HEK293 (cell line): ENCODE data around the gene ANKRD44.

ENCODE experiments used
- CTCF ChIA-PET: fragments of 350-600 bp; formaldehyde crosslinking; extraction: SDS; loops from one replicate; lab custom pipeline; 2021; ENCODE audit warnings: antibody characterized with exemption; lab: Yijun Ruan, JAX
- POLR2A ChIA-PET: fragments of 300-600 bp; formaldehyde crosslinking; extraction: SDS; loops from one replicate; lab custom pipeline; 2020; ENCODE audit warnings: antibody characterized with exemption, inconsistent platforms; lab: Yijun Ruan, JAX
- H3K27ac ChIP-seq: fragments of 200-500 bp; sonication (Bioruptor generic); 2 replicates; pipeline ENCODE4 v1.5.1; 2014; ENCODE audit warnings: low read depth, low read length, control low read depth, inconsistent platforms; ENCODE audit errors: extremely low read depth
- H3K36me3 ChIP-seq, 2 experiments: fragments of 200-500 bp in 1 of 2; sonication (Bioruptor generic) in 1 of 2; 1 replicate in 1 of 2; 2 replicates in 1 of 2; pipeline ENCODE4 v1.5.1; 2014 to 2017; ENCODE audit warnings: inconsistent platforms in 2 of 2, low read length in 2 of 2; ENCODE audit not compliant: control insufficient read depth in 2 of 2, insufficient read depth in 1 of 2
- H3K4me1 ChIP-seq: fragments of 200-500 bp; sonication (Bioruptor generic); 2 replicates; pipeline ENCODE4 v1.5.1; 2014; ENCODE audit warnings: mild to moderate bottlenecking, low read length, inconsistent platforms; ENCODE audit not compliant: control insufficient read depth, insufficient read depth
- H3K4me3 ChIP-seq: 2 replicates; pipeline ENCODE4 v1.5.1; 2011; ENCODE audit warnings: low read depth, mild to moderate bottlenecking, control low read depth, low read length, moderate library complexity
- H3K9me3 ChIP-seq: fragments of 200-500 bp; sonication (Bioruptor generic); 2 replicates; pipeline ENCODE4 v1.5.1; 2014; ENCODE audit warnings: low read depth, low read length, inconsistent platforms; ENCODE audit not compliant: control insufficient read depth, insufficient read depth
- BCL11B ChIP-seq: fragments of 450-650 bp; formaldehyde crosslinking; IDR thresholded peaks from 2 replicates; pipeline ENCODE4 v1.5.1; 2016; ENCODE audit warnings: low read depth, missing biosample characterization, missing genetic modification characterization
- GFI1B ChIP-seq: fragments of 450-650 bp; formaldehyde crosslinking; IDR thresholded peaks from 2 replicates; pipeline ENCODE4 v1.5.1; 2016; ENCODE audit warnings: missing biosample characterization, missing genetic modification characterization
- GLIS1 ChIP-seq: fragments of 450-650 bp; formaldehyde crosslinking; IDR thresholded peaks from 2 replicates; pipeline ENCODE4 v1.5.1; 2016; ENCODE audit warnings: missing biosample characterization, missing genetic modification characterization
- GLIS2 ChIP-seq: fragments of 450-650 bp; formaldehyde crosslinking; IDR thresholded peaks from 2 replicates; pipeline ENCODE4 v1.5.1; 2016; ENCODE audit warnings: missing biosample characterization, missing genetic modification characterization
- PRDM1 ChIP-seq: fragments of 450-650 bp; formaldehyde crosslinking; IDR thresholded peaks from 2 replicates; pipeline ENCODE4; 2016; ENCODE audit warnings: missing biosample characterization, missing genetic modification characterization
- RBAK ChIP-seq: fragments of 450-650 bp; formaldehyde crosslinking; IDR thresholded peaks from 2 replicates; pipeline ENCODE4 v1.5.1; 2016; ENCODE audit warnings: missing biosample characterization, missing genetic modification characterization
- REPIN1 ChIP-seq: fragments of 450-650 bp; formaldehyde crosslinking; IDR thresholded peaks from 2 replicates; pipeline ENCODE4 v1.5.1; 2017; ENCODE audit warnings: missing biosample characterization, missing genetic modification characterization, low read depth
- SCRT1 ChIP-seq: fragments of 450-650 bp; formaldehyde crosslinking; IDR thresholded peaks from 2 replicates; pipeline ENCODE4 v1.5.1; 2016; ENCODE audit warnings: missing biosample characterization, missing genetic modification characterization, borderline replicate concordance
- ZNF23 ChIP-seq: fragments of 450-650 bp; formaldehyde crosslinking; IDR thresholded peaks from 2 replicates; pipeline ENCODE4 v1.5.1; 2016; ENCODE audit warnings: missing biosample characterization, missing genetic modification characterization, borderline replicate concordance
- ZNF274 ChIP-seq, 2 experiments: fragments of 200-500 bp in 1 of 2; fragments of 450-650 bp in 1 of 2; sonication (Bioruptor generic) in 1 of 2; formaldehyde crosslinking in 1 of 2; IDR thresholded peaks; 2 replicates each; pipeline versions ENCODE4 v1.5.1 to v1.6.1; 2014 to 2016; ENCODE audit warnings: borderline replicate concordance in 1 of 2, inconsistent platforms in 1 of 2, low read length in 1 of 2, missing biosample characterization in 1 of 2, missing genetic modification characterization in 1 of 2
- ZNF350 ChIP-seq: fragments of 450-650 bp; formaldehyde crosslinking; IDR thresholded peaks from 2 replicates; pipeline ENCODE4 v1.5.0; 2017; ENCODE audit warnings: missing biosample characterization, mild to moderate bottlenecking, missing genetic modification characterization
- ZNF354C ChIP-seq: fragments of 450-650 bp; formaldehyde crosslinking; IDR thresholded peaks from 2 replicates; pipeline ENCODE4 v1.5.1; 2016; ENCODE audit warnings: missing biosample characterization, missing genetic modification characterization, low read depth, borderline replicate concordance
- ZNF394 ChIP-seq: fragments of 450-650 bp; formaldehyde crosslinking; IDR thresholded peaks from 2 replicates; pipeline ENCODE4 v1.5.1; 2016; ENCODE audit warnings: missing biosample characterization, missing genetic modification characterization, mild to moderate bottlenecking, moderate library complexity, borderline replicate concordance
- ZNF521 ChIP-seq: fragments of 450-650 bp; formaldehyde crosslinking; IDR thresholded peaks from 2 replicates; pipeline ENCODE4 v1.5.1; 2017; ENCODE audit warnings: missing biosample characterization, mild to moderate bottlenecking, missing genetic modification characterization
- ZNF660 ChIP-seq: fragments of 450-650 bp; IDR thresholded peaks from 2 replicates; pipeline ENCODE4 v1.5.1; 2018; ENCODE audit warnings: missing biosample characterization, mild to moderate bottlenecking, missing genetic modification characterization
- ZNF670 ChIP-seq: fragments of 450-650 bp; formaldehyde crosslinking; IDR thresholded peaks from 2 replicates; pipeline ENCODE4 v1.5.1; 2016; ENCODE audit warnings: missing biosample characterization, missing genetic modification characterization, low read depth
- ZNF707 ChIP-seq: fragments of 450-650 bp; formaldehyde crosslinking; IDR thresholded peaks from 2 replicates; pipeline ENCODE4 v1.5.1; 2016; ENCODE audit warnings: missing biosample characterization, missing genetic modification characterization
- ZSCAN23 ChIP-seq: fragments of 450-650 bp; formaldehyde crosslinking; IDR thresholded peaks from 2 replicates; pipeline ENCODE4 v1.5.1; 2016; ENCODE audit warnings: missing biosample characterization, missing genetic modification characterization
- TF ChIP-seq, protein P1 (sequence below): fragments of 450-650 bp; formaldehyde crosslinking; IDR thresholded peaks from 2 replicates; pipeline ENCODE4 v1.5.1; 2016; ENCODE audit warnings: missing biosample characterization, missing genetic modification characterization
- TF ChIP-seq, protein P2 (sequence below): IDR thresholded peaks from 2 replicates; pipeline ENCODE4 v1.6.1; 2011; ENCODE audit warnings: mild to moderate bottlenecking, low read depth, low read length, borderline replicate concordance
- TF ChIP-seq, protein P3 (sequence below): fragments of 450-650 bp; formaldehyde crosslinking; IDR thresholded peaks from 2 replicates; pipeline ENCODE4 v1.5.1; 2016; ENCODE audit warnings: missing biosample characterization, missing genetic modification characterization
- TF ChIP-seq, protein P4 (sequence below): fragments of 450-650 bp; formaldehyde crosslinking; IDR thresholded peaks from 2 replicates; pipeline ENCODE4 v1.5.1; 2016; ENCODE audit warnings: missing biosample characterization, missing genetic modification characterization
- TF ChIP-seq, protein P5 (sequence below): fragments of 450-650 bp; formaldehyde crosslinking; IDR thresholded peaks from 2 replicates; pipeline ENCODE4 v1.5.1; 2016; ENCODE audit warnings: missing biosample characterization, missing genetic modification characterization
- TF ChIP-seq, protein P6 (sequence below): fragments of 450-650 bp; formaldehyde crosslinking; IDR thresholded peaks from 2 replicates; pipeline ENCODE4; 2016; ENCODE audit warnings: missing biosample characterization, missing genetic modification characterization

ANKRD44 gene

DNA sequence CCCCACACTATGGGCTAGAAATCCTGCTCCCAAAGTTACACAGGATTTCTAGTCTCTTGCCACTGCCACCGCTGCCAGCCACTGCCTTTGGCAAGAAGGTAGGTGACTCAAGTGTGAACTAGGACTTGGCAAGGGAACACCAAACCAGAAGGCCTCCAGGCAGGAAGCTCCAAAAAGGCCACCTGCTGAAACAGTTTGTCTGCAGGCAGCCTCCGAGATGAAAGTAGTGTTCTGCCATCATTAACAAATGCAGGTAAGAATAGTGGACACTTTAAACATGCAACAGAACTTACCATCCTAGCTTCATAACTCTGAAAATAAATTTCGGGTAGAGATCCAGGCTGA, 3.9 kb downstream of the ANKRD44 start:
- Histone ChIP-seq H3K9me3 (no peaks in the 10 kb centered on the region), H3K4me3 (no peak overlapping the region), H3K36me3 (no peaks in the 10 kb centered on the region), H3K27ac (no peak overlapping the region), H3K4me1 (peaks cover 6% of the 10 kb centered on the region; the same call in 1 of the 2 replicates)
- CTCF ChIA-PET, result no interaction called here
- POLR2A ChIA-PET, result no interaction called here
- TF ChIP-seq, protein P1, sequence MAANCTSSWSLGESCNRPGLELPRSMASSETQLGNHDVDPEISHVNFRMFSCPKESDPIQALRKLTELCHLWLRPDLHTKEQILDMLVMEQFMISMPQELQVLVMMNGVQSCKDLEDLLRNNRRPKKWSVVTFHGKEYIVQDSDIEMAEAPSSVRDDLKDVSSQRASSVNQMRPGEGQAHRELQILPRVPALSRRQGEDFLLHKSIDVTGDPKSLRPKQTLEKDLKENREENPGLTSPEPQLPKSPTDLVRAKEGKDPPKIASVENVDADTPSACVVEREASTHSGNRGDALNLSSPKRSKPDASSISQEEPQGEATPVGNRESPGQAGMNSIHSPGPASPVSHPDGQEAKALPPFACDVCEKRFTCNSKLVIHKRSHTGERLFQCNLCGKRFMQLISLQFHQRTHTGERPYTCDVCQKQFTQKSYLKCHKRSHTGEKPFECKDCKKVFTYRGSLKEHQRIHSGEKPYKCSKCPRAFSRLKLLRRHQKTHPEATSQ, result no peak
- TF ChIP-seq GLIS2 (tag by site-specific recombination) (no peak), ZSCAN23 (tag by site-specific recombination) (no peak), ZNF394 (tag by site-specific recombination) (no peak), ZNF660 (tag by site-specific recombination) (no peak), ZNF521 (tag by site-specific recombination) (no peak), BCL11B (tag by site-specific recombination) (no peak), ZNF274 (IDR thresholded peaks at IDR 0.05; ENCODE audit: low read length) (no peak), ZNF274 (tag by site-specific recombination; IDR thresholded peaks at IDR 0.05; ENCODE audit: borderline replicate concordance) (no peak), ZNF23 (tag by site-specific recombination) (no peak), GFI1B (tag by site-specific recombination) (no peak), GLIS1 (tag by site-specific recombination) (no peak), RBAK (tag by site-specific recombination) (no peak), ZNF350 (tag by site-specific recombination) (no peak)
- TF ChIP-seq, protein P2, sequence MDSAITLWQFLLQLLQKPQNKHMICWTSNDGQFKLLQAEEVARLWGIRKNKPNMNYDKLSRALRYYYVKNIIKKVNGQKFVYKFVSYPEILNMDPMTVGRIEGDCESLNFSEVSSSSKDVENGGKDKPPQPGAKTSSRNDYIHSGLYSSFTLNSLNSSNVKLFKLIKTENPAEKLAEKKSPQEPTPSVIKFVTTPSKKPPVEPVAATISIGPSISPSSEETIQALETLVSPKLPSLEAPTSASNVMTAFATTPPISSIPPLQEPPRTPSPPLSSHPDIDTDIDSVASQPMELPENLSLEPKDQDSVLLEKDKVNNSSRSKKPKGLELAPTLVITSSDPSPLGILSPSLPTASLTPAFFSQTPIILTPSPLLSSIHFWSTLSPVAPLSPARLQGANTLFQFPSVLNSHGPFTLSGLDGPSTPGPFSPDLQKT, result no peak
- TF ChIP-seq, protein P3, sequence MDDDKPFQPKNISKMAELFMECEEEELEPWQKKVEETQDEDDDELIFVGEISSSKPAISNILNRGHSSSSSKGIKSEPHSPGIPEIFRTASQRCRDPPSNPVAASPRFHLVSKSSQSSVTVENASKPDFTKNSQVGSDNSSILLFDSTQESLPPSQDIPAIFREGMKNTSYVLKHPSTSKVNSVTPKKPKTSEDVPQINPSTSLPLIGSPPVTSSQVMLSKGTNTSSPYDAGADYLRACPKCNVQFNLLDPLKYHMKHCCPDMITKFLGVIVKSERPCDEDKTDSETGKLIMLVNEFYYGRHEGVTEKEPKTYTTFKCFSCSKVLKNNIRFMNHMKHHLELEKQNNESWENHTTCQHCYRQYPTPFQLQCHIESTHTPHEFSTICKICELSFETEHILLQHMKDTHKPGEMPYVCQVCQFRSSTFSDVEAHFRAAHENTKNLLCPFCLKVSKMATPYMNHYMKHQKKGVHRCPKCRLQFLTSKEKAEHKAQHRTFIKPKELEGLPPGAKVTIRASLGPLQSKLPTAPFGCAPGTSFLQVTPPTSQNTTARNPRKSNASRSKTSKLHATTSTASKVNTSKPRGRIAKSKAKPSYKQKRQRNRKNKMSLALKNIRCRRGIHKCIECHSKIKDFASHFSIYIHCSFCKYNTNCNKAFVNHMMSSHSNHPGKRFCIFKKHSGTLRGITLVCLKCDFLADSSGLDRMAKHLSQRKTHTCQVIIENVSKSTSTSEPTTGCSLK (tag by site-specific recombination), result no peak

DNA sequence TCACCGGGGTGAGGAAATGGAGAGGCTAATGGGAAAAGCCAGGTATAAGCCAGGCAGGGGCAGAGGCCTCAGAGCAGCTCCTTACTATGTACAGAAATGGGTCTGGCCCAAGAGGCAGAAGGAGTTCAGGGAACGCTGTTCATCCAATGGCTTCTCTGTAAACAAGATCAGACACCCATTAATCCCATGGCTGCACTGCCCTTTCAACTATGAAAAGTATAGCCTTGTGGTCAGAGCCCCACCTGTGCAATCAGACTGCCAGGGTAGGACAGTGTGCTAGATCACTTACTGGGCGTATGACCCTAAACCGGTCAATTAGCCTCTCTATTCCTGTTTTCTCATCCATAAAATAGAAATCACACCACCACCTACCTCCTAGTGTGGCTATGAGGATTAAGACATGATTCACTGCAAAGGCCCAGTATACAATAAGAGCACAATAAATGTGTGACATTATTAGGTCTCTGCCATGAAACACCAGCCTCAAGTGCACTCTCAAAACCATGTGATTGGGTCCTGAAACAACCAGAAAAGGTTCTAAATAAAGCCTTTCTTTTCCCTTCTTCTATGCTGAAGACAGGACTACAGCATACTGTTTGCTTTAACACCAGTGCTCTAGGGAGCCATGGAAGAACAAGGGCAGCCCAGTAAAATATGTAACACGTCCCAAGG, 4.4 kb downstream of the ANKRD44 start:
- POLR2A ChIA-PET, result no interaction called here
- H3K4me1 ChIP-seq, result peaks cover 4% of the 10 kb centered on the region; the same call in 1 of the 2 replicates
- CTCF ChIA-PET, result no interaction called here
- H3K9me3 ChIP-seq, result no peaks in the 10 kb centered on the region
- no peaks in the 10 kb centered on the region for H3K36me3 ChIP-seq
- no peak overlapping the region for H3K4me3 ChIP-seq
- H3K27ac ChIP-seq, result no peak overlapping the region
- no peak for TF ChIP-seq REPIN1 (tag by site-specific recombination)
- no peak for TF ChIP-seq ZNF670 (tag by site-specific recombination)
- TF ChIP-seq ZNF354C (tag by site-specific recombination), result no peak
- TF ChIP-seq, protein P4, sequence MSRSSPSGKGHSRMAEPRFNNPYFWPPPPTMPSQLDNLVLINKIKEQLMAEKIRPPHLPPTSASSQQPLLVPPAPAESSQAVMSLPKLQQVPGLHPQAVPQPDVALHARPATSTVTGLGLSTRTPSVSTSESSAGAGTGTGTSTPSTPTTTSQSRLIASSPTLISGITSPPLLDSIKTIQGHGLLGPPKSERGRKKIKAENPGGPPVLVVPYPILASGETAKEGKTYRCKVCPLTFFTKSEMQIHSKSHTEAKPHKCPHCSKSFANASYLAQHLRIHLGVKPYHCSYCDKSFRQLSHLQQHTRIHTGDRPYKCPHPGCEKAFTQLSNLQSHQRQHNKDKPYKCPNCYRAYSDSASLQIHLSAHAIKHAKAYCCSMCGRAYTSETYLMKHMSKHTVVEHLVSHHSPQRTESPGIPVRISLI (tag by site-specific recombination), result no peak
- TF ChIP-seq PRDM1 (tag by site-specific recombination), result no peak
- no peak for TF ChIP-seq GLIS1 (tag by site-specific recombination)
- TF ChIP-seq ZNF707 (tag by site-specific recombination), result no peak
- TF ChIP-seq, protein P5, sequence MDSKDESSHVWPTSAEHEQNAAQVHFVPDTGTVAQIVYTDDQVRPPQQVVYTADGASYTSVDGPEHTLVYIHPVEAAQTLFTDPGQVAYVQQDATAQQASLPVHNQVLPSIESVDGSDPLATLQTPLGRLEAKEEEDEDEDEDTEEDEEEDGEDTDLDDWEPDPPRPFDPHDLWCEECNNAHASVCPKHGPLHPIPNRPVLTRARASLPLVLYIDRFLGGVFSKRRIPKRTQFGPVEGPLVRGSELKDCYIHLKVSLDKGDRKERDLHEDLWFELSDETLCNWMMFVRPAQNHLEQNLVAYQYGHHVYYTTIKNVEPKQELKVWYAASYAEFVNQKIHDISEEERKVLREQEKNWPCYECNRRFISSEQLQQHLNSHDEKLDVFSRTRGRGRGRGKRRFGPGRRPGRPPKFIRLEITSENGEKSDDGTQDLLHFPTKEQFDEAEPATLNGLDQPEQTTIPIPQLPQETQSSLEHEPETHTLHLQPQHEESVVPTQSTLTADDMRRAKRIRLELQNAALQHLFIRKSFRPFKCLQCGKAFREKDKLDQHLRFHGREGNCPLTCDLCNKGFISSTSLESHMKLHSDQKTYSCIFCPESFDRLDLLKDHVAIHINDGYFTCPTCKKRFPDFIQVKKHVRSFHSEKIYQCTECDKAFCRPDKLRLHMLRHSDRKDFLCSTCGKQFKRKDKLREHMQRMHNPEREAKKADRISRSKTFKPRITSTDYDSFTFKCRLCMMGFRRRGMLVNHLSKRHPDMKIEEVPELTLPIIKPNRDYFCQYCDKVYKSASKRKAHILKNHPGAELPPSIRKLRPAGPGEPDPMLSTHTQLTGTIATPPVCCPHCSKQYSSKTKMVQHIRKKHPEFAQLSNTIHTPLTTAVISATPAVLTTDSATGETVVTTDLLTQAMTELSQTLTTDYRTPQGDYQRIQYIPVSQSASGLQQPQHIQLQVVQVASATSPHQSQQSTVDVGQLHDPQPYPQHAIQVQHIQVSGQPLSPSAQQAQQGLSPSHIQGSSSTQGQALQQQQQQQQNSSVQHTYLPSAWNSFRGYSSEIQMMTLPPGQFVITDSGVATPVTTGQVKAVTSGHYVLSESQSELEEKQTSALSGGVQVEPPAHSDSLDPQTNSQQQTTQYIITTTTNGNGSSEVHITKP (tag by site-specific recombination), result no peak
- TF ChIP-seq, protein P6, sequence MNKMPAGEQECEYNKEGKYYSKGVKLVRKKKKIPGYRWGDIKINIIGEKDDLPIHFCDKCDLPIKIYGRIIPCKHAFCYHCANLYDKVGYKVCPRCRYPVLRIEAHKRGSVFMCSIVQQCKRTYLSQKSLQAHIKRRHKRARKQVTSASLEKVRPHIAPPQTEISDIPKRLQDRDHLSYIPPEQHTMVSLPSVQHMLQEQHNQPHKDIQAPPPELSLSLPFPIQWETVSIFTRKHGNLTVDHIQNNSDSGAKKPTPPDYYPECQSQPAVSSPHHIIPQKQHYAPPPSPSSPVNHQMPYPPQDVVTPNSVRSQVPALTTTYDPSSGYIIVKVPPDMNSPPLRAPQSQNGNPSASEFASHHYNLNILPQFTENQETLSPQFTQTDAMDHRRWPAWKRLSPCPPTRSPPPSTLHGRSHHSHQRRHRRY (tag by site-specific recombination), result no peak
- TF ChIP-seq SCRT1 (tag by site-specific recombination), result no peak
